ENCODE results near the gene ATP6V0E2. TPM values are rescaled to one million over a fixed set of nuclear protein-coding genes. Genes with fewer than 3 reads are reported as not detected.

ATP6V0E2 gene
- total RNA-seq, 1 donor from 2014 or later, result 16.0 TPM

GRCh38 chr7:149875396-149875795 is 1.6 kb downstream of the ATP6V0E2 start:
- Mint-ChIP-seq H3K4me1 (ENCODE audit: low read depth, unreplicated experiment) (no peaks in the 10 kb centered on the region), H3K9me3 (ENCODE audit: unreplicated experiment) (no peaks in the 10 kb centered on the region), H3K36me3 (ENCODE audit: low read depth, unreplicated experiment) (no peaks in the 10 kb centered on the region), H3K27ac (ENCODE audit: unreplicated experiment) (no peak overlapping the region), H3K27me3 (ENCODE audit: low read depth, unreplicated experiment) (peaks cover 2% of the 10 kb centered on the region), H3K4me3 (ENCODE audit: unreplicated experiment) (no peak overlapping the region)
- H3K36me3 ChIP-seq (ENCODE audit: insufficient read depth, low read length), result no peaks in the 10 kb centered on the region
- no peak overlapping the region for H2AFZ ChIP-seq (ENCODE audit: low read depth, low read length)
- H3K9me3 ChIP-seq (ENCODE audit: insufficient read depth, low read depth, low read length), result no peaks in the 10 kb centered on the region
- H3K4me3 ChIP-seq (ENCODE audit: insufficient read depth, low read depth, low read length), result no peak overlapping the region
- H3K79me2 ChIP-seq (ENCODE audit: insufficient read depth, low read length), result no peaks in the 10 kb centered on the region
- TF ChIP-seq EZH2 (IDR thresholded peaks at IDR 0.05; ENCODE audit: insufficient read depth, low read length) (no peak), CTCF (IDR thresholded peaks at IDR 0.05; ENCODE audit: insufficient read depth, low read depth, low read length) (no peak)
- no peaks in the 10 kb centered on the region for H3K27me3 ChIP-seq (ENCODE audit: insufficient read depth, low read length)
- H3K9ac ChIP-seq (ENCODE audit: low read length), result no peak overlapping the region
- FAIRE-seq (no peak), DNase-seq (ENCODE audit: low read depth) (no peak)
- H3K4me2 ChIP-seq (ENCODE audit: low read length), result no peak overlapping the region
- no peak overlapping the region for H3K27ac ChIP-seq (ENCODE audit: low read depth, low read length)
- H4K20me1 ChIP-seq (ENCODE audit: insufficient read depth, low read length), result no peaks in the 10 kb centered on the region
- H3K4me1 ChIP-seq (ENCODE audit: insufficient read depth, low read length), result peaks cover 10% of the 10 kb centered on the region

GRCh38 chr7:149877890-149878522 is 4.2 kb downstream of the ATP6V0E2 start:
- Histone ChIP-seq H3K9me3 (ENCODE audit: insufficient read depth, low read depth, low read length) (no peaks in the 10 kb centered on the region), H3K9ac (ENCODE audit: low read length) (no peak overlapping the region), H3K4me3 (ENCODE audit: insufficient read depth, low read depth, low read length) (no peak overlapping the region), H3K27me3 (ENCODE audit: insufficient read depth, low read length) (no peaks in the 10 kb centered on the region), H3K79me2 (ENCODE audit: insufficient read depth, low read length) (no peaks in the 10 kb centered on the region), H4K20me1 (ENCODE audit: insufficient read depth, low read length) (no peaks in the 10 kb centered on the region), H3K27ac (ENCODE audit: low read depth, low read length) (no peak overlapping the region), H3K36me3 (ENCODE audit: insufficient read depth, low read length) (no peaks in the 10 kb centered on the region), H2AFZ (ENCODE audit: low read depth, low read length) (no peak overlapping the region), H3K4me1 (ENCODE audit: insufficient read depth, low read length) (peaks cover 6% of the 10 kb centered on the region), H3K4me2 (ENCODE audit: low read length) (no peak overlapping the region)
- no peak for FAIRE-seq
- Mint-ChIP-seq H3K36me3 (ENCODE audit: low read depth, unreplicated experiment) (no peaks in the 10 kb centered on the region), H3K27me3 (ENCODE audit: low read depth, unreplicated experiment) (peaks cover 4% of the 10 kb centered on the region), H3K4me1 (ENCODE audit: low read depth, unreplicated experiment) (no peaks in the 10 kb centered on the region), H3K9me3 (ENCODE audit: unreplicated experiment) (no peaks in the 10 kb centered on the region), H3K4me3 (ENCODE audit: unreplicated experiment) (no peak overlapping the region), H3K27ac (ENCODE audit: unreplicated experiment) (no peak overlapping the region)
- TF ChIP-seq CTCF (IDR thresholded peaks at IDR 0.05; ENCODE audit: insufficient read depth, low read depth, low read length), result no peak
- TF ChIP-seq EZH2 (IDR thresholded peaks at IDR 0.05; ENCODE audit: insufficient read depth, low read length), result no peak
- no peak for DNase-seq (ENCODE audit: low read depth)

- no peak overlapping the region for H3K4me3 Mint-ChIP-seq (ENCODE audit: unreplicated experiment)
- H3K36me3 ChIP-seq (ENCODE audit: insufficient read depth, low read length), result no peaks in the 10 kb centered on the region
- H2AFZ ChIP-seq (ENCODE audit: low read depth, low read length), result no peak overlapping the region
- peaks cover 1% of the 10 kb centered on the region for H3K4me1 Mint-ChIP-seq (ENCODE audit: low read depth, unreplicated experiment)
- no peaks in the 10 kb centered on the region for H3K79me2 ChIP-seq (ENCODE audit: insufficient read depth, low read length)
- no peak for FAIRE-seq
- TF ChIP-seq CTCF (IDR thresholded peaks at IDR 0.05; ENCODE audit: insufficient read depth, low read depth, low read length) (no peak), EZH2 (IDR thresholded peaks at IDR 0.05; ENCODE audit: insufficient read depth, low read length) (no peak)
- no peak overlapping the region for H3K4me2 ChIP-seq (ENCODE audit: low read length)
- H3K36me3 Mint-ChIP-seq (ENCODE audit: low read depth, unreplicated experiment), result no peaks in the 10 kb centered on the region
- H3K9me3 Mint-ChIP-seq (ENCODE audit: unreplicated experiment), result no peaks in the 10 kb centered on the region
- no peak overlapping the region for H3K9ac ChIP-seq (ENCODE audit: low read length)
- H3K9me3 ChIP-seq (ENCODE audit: insufficient read depth, low read depth, low read length), result no peaks in the 10 kb centered on the region
- peaks cover 4% of the 10 kb centered on the region for H3K27me3 Mint-ChIP-seq (ENCODE audit: low read depth, unreplicated experiment)
- no peaks in the 10 kb centered on the region for H3K27me3 ChIP-seq (ENCODE audit: insufficient read depth, low read length)
- H3K4me1 ChIP-seq (ENCODE audit: insufficient read depth, low read length), result peaks cover 3% of the 10 kb centered on the region
- H4K20me1 ChIP-seq (ENCODE audit: insufficient read depth, low read length), result no peaks in the 10 kb centered on the region
- no peak for DNase-seq (ENCODE audit: low read depth)
- no peak overlapping the region for H3K27ac Mint-ChIP-seq (ENCODE audit: unreplicated experiment)
- H3K27ac ChIP-seq (ENCODE audit: low read depth, low read length), result no peak overlapping the region
- no peak overlapping the region for H3K4me3 ChIP-seq (ENCODE audit: insufficient read depth, low read depth, low read length)
Observed at GRCh38 chr7:149878523-149878921, 4.8 kb downstream of the ATP6V0E2 start.

All from astrocyte (in vitro differentiated cells and primary cell).